PC-3 (cell line): Measurements from ENCODE around the gene DHX57. TPM values are rescaled to one million over a fixed set of nuclear protein-coding genes. Genes with fewer than 3 reads are reported as not detected.

Source experiments
- ATAC-seq: fragments of 200-7000 bp; cut with Tn5 transposase; 2 replicates; pipeline ENCODE4 v1.9.1; 2020; ENCODE audit warnings: mild to moderate bottlenecking, moderate library complexity
- BruUV-seq: library from RNA; stranded (reverse); fragments of 400-500 nt; replicated peaks from 2 replicates; lab custom pipeline; 2021; lab: Mats Ljungman, UMichigan
- CTCF ChIA-PET: fragments of 300-600 bp; sonication (Branson Sonifier 250); formaldehyde crosslinking; loops from one replicate; lab custom pipeline; 2022; ENCODE audit warnings: antibody characterized with exemption; lab: Charles Lee
- POLR2A ChIA-PET: fragments of 300-600 bp; sonication (Branson Sonifier 250); formaldehyde crosslinking; loops from one replicate; lab custom pipeline; 2022; ENCODE audit warnings: antibody characterized with exemption; ENCODE audit not compliant: unreplicated experiment; lab: Charles Lee
- DNase-seq: peaks from one replicate; pipeline ENCODE4 v3.0.0-alpha.2; 2015
- H2AFZ ChIP-seq: fragments of 300-600 bp; sonication (generic); 2 replicates; pipeline ENCODE4 v1.6.0; 2016; ENCODE audit warnings: antibody characterized with exemption, low read length
- H3F3A ChIP-seq: fragments of 300-600 bp; sonication (generic); one replicate; pipeline ENCODE4 v1.6.0; 2017; ENCODE audit warnings: antibody characterized with exemption, low read length, control low read depth, mild to moderate bottlenecking; ENCODE audit not compliant: unreplicated experiment
- H3K27ac ChIP-seq: fragments of 300-600 bp; sonication (generic); 2 replicates; pipeline ENCODE4 v1.5.1; 2016; ENCODE audit warnings: mild to moderate bottlenecking, low read length
- H3K27me3 ChIP-seq: fragments of 300-600 bp; sonication (generic); 2 replicates; pipeline ENCODE4 v1.6.1; 2016; ENCODE audit warnings: low read length, mixed read lengths
- H3K36me3 ChIP-seq: fragments of 300-600 bp; sonication (generic); 2 replicates; pipeline ENCODE4 v1.6.1; 2016; ENCODE audit warnings: low read depth, mixed run types, low read length, mixed read lengths
- H3K4me1 ChIP-seq: fragments of 300-600 bp; sonication (generic); 2 replicates; pipeline ENCODE4 v1.5.1; 2016; ENCODE audit warnings: low read length; ENCODE audit not compliant: insufficient read depth
- H3K4me2 ChIP-seq: fragments of 300-600 bp; sonication (generic); 2 replicates; pipeline ENCODE4 v1.6.0; 2016; ENCODE audit warnings: low read length
- H3K4me3 ChIP-seq: fragments of 300-600 bp; sonication (generic); 2 replicates; pipeline ENCODE4 v1.5.1; 2016; ENCODE audit warnings: mild to moderate bottlenecking, low read length, mixed read lengths
- H3K79me2 ChIP-seq: fragments of 300-600 bp; sonication (generic); 2 replicates; pipeline ENCODE4 v1.6.1; 2017; ENCODE audit warnings: low read length, mixed read lengths
- H3K9ac ChIP-seq: fragments of 300-600 bp; sonication (generic); 2 replicates; pipeline ENCODE4 v1.6.0; 2016; ENCODE audit warnings: mild to moderate bottlenecking, low read length
- H3K9me2 ChIP-seq: fragments of 300-600 bp; sonication (generic); replicated peaks from 2 replicates; pipeline ENCODE4 v1.6.1; 2016; ENCODE audit warnings: mixed run types, low read length, mixed read lengths
- H3K9me3 ChIP-seq: fragments of 300-600 bp; sonication (generic); 2 replicates; pipeline ENCODE4 v1.6.1; 2016; ENCODE audit warnings: low read length, mixed read lengths
- H4K20me1 ChIP-seq: fragments of 300-600 bp; sonication (generic); 2 replicates; pipeline ENCODE4 v1.6.1; 2016; ENCODE audit warnings: low read length, mixed read lengths
- EZH2 ChIP-seq: fragments of 300-600 bp; sonication (generic); IDR thresholded peaks from one replicate; pipeline ENCODE4 v1.6.1; 2017; ENCODE audit warnings: antibody characterized with exemption, mild to moderate bottlenecking, low read length; ENCODE audit not compliant: unreplicated experiment
- EZH2phosphoT487 ChIP-seq: fragments of 300-600 bp; sonication (generic); IDR thresholded peaks from 2 replicates; pipeline ENCODE4 v1.6.1; 2018; ENCODE audit warnings: mild to moderate bottlenecking, antibody characterized with exemption, low read length, borderline replicate concordance
- intact Hi-C: fragments of 100-400 bp; cut with micrococcal nuclease; formaldehyde crosslinking; loops from 2 replicates; pipeline ENCODE4 v1.9.0; 2023
- total RNA-seq: library from RNA; depleted of rRNA; stranded (reverse); fragments of >200 nt; gene quantifications from 2 replicates; pipeline ENCODE4 v1.2.3, GENCODE V29; 2014; rRNA removed
- TF ChIP-seq, protein P1 (sequence below): fragments of 300-600 bp; sonication (generic); conservative IDR thresholded peaks from 2 replicates; pipeline ENCODE4 v1.5.1; 2017; ENCODE audit warnings: antibody characterized with exemption, low read depth, mild to moderate bottlenecking, low read length

Gene DHX57
- total RNA-seq, 1 experiment from 2014 or later = 17.5 TPM

DNA sequence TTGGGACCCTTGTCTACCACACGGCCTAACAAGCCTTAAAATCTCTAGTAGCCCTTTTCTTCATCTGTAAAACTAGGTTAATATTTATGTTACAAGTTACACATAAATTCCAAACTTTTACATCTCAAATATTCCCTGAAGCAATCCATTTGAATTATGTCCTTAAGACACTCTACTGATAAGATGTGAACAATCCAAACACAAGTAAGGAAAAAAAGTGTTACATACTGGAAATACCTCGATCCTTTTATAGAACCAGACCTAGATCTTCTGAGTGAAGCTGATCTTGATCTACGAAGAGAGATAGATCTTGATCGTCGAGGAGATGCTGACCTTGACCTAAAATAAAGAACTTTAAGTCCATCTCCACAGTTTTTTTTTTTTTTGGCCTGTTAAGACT is 127.9 kb downstream of the DHX57 start:
- no peak for ATAC-seq
- Histone ChIP-seq H3K4me1 (peaks cover 34% of the 10 kb centered on the region), H3K4me3 (peak overlapping the region; percentile 98), H3F3A (peaks cover 12% of the 10 kb centered on the region), H2AFZ (no peak overlapping the region), H3K79me2 (peaks cover 74% of the 10 kb centered on the region), H3K9me3 (no peaks in the 10 kb centered on the region), H3K27me3 (no peaks in the 10 kb centered on the region), H3K9me2 (no peaks in the 10 kb centered on the region), H3K9ac (no peak overlapping the region), H3K36me3 (peaks cover 71% of the 10 kb centered on the region), H4K20me1 (peaks cover 78% of the 10 kb centered on the region), H3K27ac (no peak overlapping the region), H3K4me2 (peak overlapping the region; percentile 86)
- DNase-seq = no peak
- TF ChIP-seq EZH2 = no peak
- TF ChIP-seq, protein P1, sequence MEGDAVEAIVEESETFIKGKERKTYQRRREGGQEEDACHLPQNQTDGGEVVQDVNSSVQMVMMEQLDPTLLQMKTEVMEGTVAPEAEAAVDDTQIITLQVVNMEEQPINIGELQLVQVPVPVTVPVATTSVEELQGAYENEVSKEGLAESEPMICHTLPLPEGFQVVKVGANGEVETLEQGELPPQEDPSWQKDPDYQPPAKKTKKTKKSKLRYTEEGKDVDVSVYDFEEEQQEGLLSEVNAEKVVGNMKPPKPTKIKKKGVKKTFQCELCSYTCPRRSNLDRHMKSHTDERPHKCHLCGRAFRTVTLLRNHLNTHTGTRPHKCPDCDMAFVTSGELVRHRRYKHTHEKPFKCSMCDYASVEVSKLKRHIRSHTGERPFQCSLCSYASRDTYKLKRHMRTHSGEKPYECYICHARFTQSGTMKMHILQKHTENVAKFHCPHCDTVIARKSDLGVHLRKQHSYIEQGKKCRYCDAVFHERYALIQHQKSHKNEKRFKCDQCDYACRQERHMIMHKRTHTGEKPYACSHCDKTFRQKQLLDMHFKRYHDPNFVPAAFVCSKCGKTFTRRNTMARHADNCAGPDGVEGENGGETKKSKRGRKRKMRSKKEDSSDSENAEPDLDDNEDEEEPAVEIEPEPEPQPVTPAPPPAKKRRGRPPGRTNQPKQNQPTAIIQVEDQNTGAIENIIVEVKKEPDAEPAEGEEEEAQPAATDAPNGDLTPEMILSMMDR = no peak
- no peak for TF ChIP-seq EZH2phosphoT487
- ChIA-PET CTCF (interaction anchor here (0.7 kb wide), 2 partner anchors 8 to 146 kb away, joined by 4 to 5 read pairs; no protein-coding TSS in a partner anchor), POLR2A (interaction anchor here (0.6 kb wide), 2 partner anchors 523 to 1816 kb away, joined by 3 to 4 read pairs; no protein-coding TSS in a partner anchor)
- BruUV-seq = no TSS peak
- intact Hi-C loops = no loop called here

Other genes with a start within 250 kb of the DHX57 start
- gene GALM, start 209.8 kb downstream of the DHX57 start, total RNA-seq = 22.7 and 26.4 TPM in 2 replicates
- gene SRSF7, start 124.6 kb downstream of the DHX57 start, total RNA-seq = 148 and 160 TPM in 2 replicates
- gene GEMIN6, start 97.7 kb downstream of the DHX57 start, total RNA-seq = 13.7 and 23.8 TPM in 2 replicates
- 9.6 and 24.4 TPM in 2 replicates for gene MORN2, start within 50 bp of the DHX57 start, total RNA-seq
- gene ARHGEF33, start 13.9 kb upstream of the DHX57 start, total RNA-seq = 0.04 and 0.06 TPM in 2 replicates
- gene SOS1, start 245.1 kb upstream of the DHX57 start, total RNA-seq = 9.7 and 10.5 TPM in 2 replicates